Immature natural killer cell (primary cell): ENCODE results near the gene SEBOX. TPM values are rescaled to one million over a fixed set of nuclear protein-coding genes. Genes with fewer than 3 reads are reported as not detected.

Experiments used
- polyA plus RNA-seq, 3 donors: library from polyadenylated mRNA; unstranded; fragments of 300-500 nt; fragmentation: Illumina TruSeq; gene quantifications; one replicate each; pipeline ENCODE4 v1.2.3, GENCODE V29; 2021

Gene SEBOX
- polyA plus RNA-seq, 3 donors from 2014 or later, result not detected

Other genes starting within 250 kb of the SEBOX start
- 10 to 100 TPM in 2 of 3 donors, 1 to 10 TPM in 1; 9.8 to 13.8 (median 11.4) TPM for gene TMEM97, start 46.0 kb downstream of the SEBOX start, polyA plus RNA-seq
- 10 to 100 TPM; 51.1 to 70.4 (median 53.0) TPM for gene IFT20, start 29.7 kb downstream of the SEBOX start, polyA plus RNA-seq
- 10 to 100 TPM in 1 of 3 donors, 1 to 10 TPM in 2; 4.7 to 11.6 (median 6.7) TPM for gene TNFAIP1, start 29.4 kb downstream of the SEBOX start, polyA plus RNA-seq
- gene POLDIP2, start 7.7 kb downstream of the SEBOX start, polyA plus RNA-seq, result 100 to 1,000 TPM in 1 of 3 donors, 10 to 100 TPM in 2; 79.0 to 134 (median 80.3) TPM
- gene VTN, start 5.1 kb upstream of the SEBOX start, polyA plus RNA-seq, result not detected
- 1 to 10 TPM; 8.0 to 9.2 (median 9.1) TPM for gene SARM1, start 6.5 kb upstream of the SEBOX start, polyA plus RNA-seq
- 1 to 10 TPM in 1 of 3 donors, under 1 TPM in 1, not detected in 1; 0.61 to 1.9 TPM for gene SLC46A1, start 41.0 kb upstream of the SEBOX start, polyA plus RNA-seq
- not detected for gene SLC13A2, start 108.4 kb upstream of the SEBOX start, polyA plus RNA-seq
- not detected for gene FOXN1, start 141.1 kb upstream of the SEBOX start, polyA plus RNA-seq
- gene UNC119, start 187.4 kb upstream of the SEBOX start, polyA plus RNA-seq, result 10 to 100 TPM; 45.4 to 61.1 (median 50.4) TPM
- 100 to 1,000 TPM in 1 of 3 donors, 10 to 100 TPM in 2; 71.7 to 135 (median 96.8) TPM for gene PIGS, start 206.3 kb upstream of the SEBOX start, polyA plus RNA-seq
- gene ALDOC, start 211.7 kb upstream of the SEBOX start, polyA plus RNA-seq, result 10 to 100 TPM; 50.9 to 80.1 (median 53.2) TPM
- 1 to 10 TPM in 2 of 3 donors, under 1 TPM in 1; 0.73 to 4.1 (median 3.2) TPM for gene SPAG5, start 233.8 kb upstream of the SEBOX start, polyA plus RNA-seq
- gene RSKR, start 249.0 kb upstream of the SEBOX start, polyA plus RNA-seq, result under 1 TPM in 1 of 3 donors, not detected in 2; 0.73 TPM